Retina (tissue), 1 donor: ENCODE measurements around the gene HIC2.
"Not testable (repeated sequence)": the region's sequence is repeated elsewhere in the genome, so short reads cannot be mapped to it uniquely, and the experiment has no call there.

ENCODE experiments used
- DNase-seq: peaks from one replicate; pipeline ENCODE4 v3.0.0-alpha.2; 2016

Gene HIC2

GRCh38 chr22:21417227-21417746 lies at the start of gene HIC2:
Gene HIC2 (plus strand): TSS chr22:21417371. CDS start chr22:21442832, 25,461 bp downstream.
- DNase-seq, result not testable (repeated sequence)

- not testable (repeated sequence) for DNase-seq
Measured at GRCh38 chr22:21368603-21369310, 48.4 kb upstream of the HIC2 start.

- not testable (repeated sequence) for DNase-seq
Measured at GRCh38 chr22:21375880-21376279, 41.3 kb upstream of the HIC2 start.

- not testable (repeated sequence) for DNase-seq
Measured at GRCh38 chr22:21383701-21384467, 33.3 kb upstream of the HIC2 start, which contains the start of gene RIMBP3B. Gene RIMBP3B (plus strand): TSS chr22:21383751. CDS start chr22:21383859, 108 bp downstream.

- DNase-seq, result not testable (repeated sequence)
Measured at GRCh38 chr22:21384468-21385357, 32.5 kb upstream of the HIC2 start.

GRCh38 chr22:21389480-21389879 lies 27.7 kb upstream of the HIC2 start:
- not testable (repeated sequence) for DNase-seq

GRCh38 chr22:21390013-21390412 lies 27.2 kb upstream of the HIC2 start:
- DNase-seq, result not testable (repeated sequence)

GRCh38 chr22:21394613-21395012 lies 22.6 kb upstream of the HIC2 start:
- not testable (repeated sequence) for DNase-seq

GRCh38 chr22:21401197-21401969 lies 15.8 kb upstream of the HIC2 start:
- not testable (repeated sequence) for DNase-seq

GRCh38 chr22:21402763-21403314 lies 14.3 kb upstream of the HIC2 start:
- not testable (repeated sequence) for DNase-seq

- not testable (repeated sequence) for DNase-seq
Measured at GRCh38 chr22:21407139-21407538, 10.0 kb upstream of the HIC2 start.

- DNase-seq, result not testable (repeated sequence)
Measured at GRCh38 chr22:21407792-21408191, 9.4 kb upstream of the HIC2 start.

- DNase-seq, result not testable (repeated sequence)
Measured at GRCh38 chr22:21416375-21416774, 796 bp upstream of the HIC2 start.

GRCh38 chr22:21417853-21418252 lies 682 bp downstream of the HIC2 start:
- DNase-seq, result not testable (repeated sequence)

GRCh38 chr22:21418974-21419638 lies 1.9 kb downstream of the HIC2 start:
- DNase-seq, result not testable (repeated sequence)

GRCh38 chr22:21420180-21420763 lies 3.1 kb downstream of the HIC2 start:
- not testable (repeated sequence) for DNase-seq

GRCh38 chr22:21424084-21424709 lies 7.0 kb downstream of the HIC2 start:
- DNase-seq, result not testable (repeated sequence)

- DNase-seq, result not testable (repeated sequence)
Measured at GRCh38 chr22:21434378-21435233, 17.4 kb downstream of the HIC2 start.
